K562 (cell line): ENCODE measurements around the gene ZMYND8. TPM values are rescaled to one million over a fixed set of nuclear protein-coding genes. Genes with fewer than 3 reads are reported as not detected.

Experiments
- ATAC-seq: fragments of 200-7000 bp; cut with Tn5 transposase; 3 replicates; pipeline ENCODE4 v1.9.1; 2020; ENCODE audit warnings: moderate library complexity
- BruUV-seq: library from RNA; stranded (reverse); fragments of 400-500 nt; replicated peaks from 2 replicates; lab custom pipeline; 2021; lab: Mats Ljungman, UMichigan
- CTCF ChIA-PET: fragments of 300-600 bp; formaldehyde crosslinking; extraction: SDS; loops from one replicate; lab custom pipeline; 2021; ENCODE audit warnings: low intra/inter-chr PET ratio; lab: Yijun Ruan, JAX
- POLR2A ChIA-PET: fragments of 300-600, 350-650 bp; sonication (Branson Sonifier 250); formaldehyde crosslinking; extraction: SDS; loops from one replicate; lab custom pipeline; 2021; ENCODE audit warnings: antibody characterized with exemption, inconsistent platforms; lab: Yijun Ruan, JAX
- DNase-seq, 4 experiments: peaks; one replicate each; pipeline versions ENCODE4 v3.0.0 to v3.0.0-alpha.2; 2011 to 2018; ENCODE audit warnings: low spot score in 3 of 4, mixed read lengths in 3 of 4; ENCODE audit errors: extremely low read depth in 1 of 4
- FAIRE-seq: peaks from 2 replicates; lab custom pipeline; 2011; peaks lifted over from hg19 to GRCh38; lab: Jason Lieb, UNC
- H2AFZ ChIP-seq: 2 replicates; pipeline ENCODE4 v1.6.0; 2011; ENCODE audit warnings: low read depth, low read length, control low read depth, inconsistent platforms
- H3K27ac ChIP-seq: fragments of 200-600 bp; 3 replicates; pipeline ENCODE4 v1.8.0; 2011; ENCODE audit warnings: low read depth, mild to moderate bottlenecking, control low read depth, inconsistent platforms, low read length, moderate library complexity, mixed read lengths; ENCODE audit errors: extremely low read depth
- H3K27me3 ChIP-seq, 2 experiments: fragments of 300-600 bp in 1 of 2; 2 replicates in 1 of 2; 3 replicates in 1 of 2; pipeline versions ENCODE4 v1.6.0 to v1.8.0; 2011; ENCODE audit warnings: inconsistent platforms in 2 of 2, low read length in 2 of 2, mild to moderate bottlenecking in 1 of 2, mixed read lengths in 1 of 2, moderate library complexity in 1 of 2; ENCODE audit not compliant: control insufficient read depth in 2 of 2, insufficient read depth in 2 of 2
- H3K36me3 ChIP-seq: fragments of 300-600 bp; 3 replicates; pipeline ENCODE4 v1.8.0; 2011; ENCODE audit warnings: mild to moderate bottlenecking, low read length, inconsistent platforms; ENCODE audit not compliant: control insufficient read depth, insufficient read depth
- H3K4me1 ChIP-seq, 2 experiments: fragments of 200-600 bp in 1 of 2; replicated peaks in 1 of 2; 2 replicates in 1 of 2; 3 replicates in 1 of 2; pipeline versions ENCODE4 v1.5.1 to v1.8.0; 2011; ENCODE audit warnings: inconsistent platforms in 2 of 2, low read length in 2 of 2, mild to moderate bottlenecking in 1 of 2, mixed read lengths in 1 of 2, moderate library complexity in 1 of 2; ENCODE audit not compliant: control insufficient read depth in 2 of 2, insufficient read depth in 2 of 2
- H3K4me2 ChIP-seq: 2 replicates; pipeline ENCODE4 v1.6.1; 2011; ENCODE audit warnings: low read length, control low read depth, inconsistent platforms, mixed read lengths; ENCODE audit not compliant: insufficient read depth
- H3K4me3 ChIP-seq: fragments of 200-600 bp; sonication (generic), shearing (Covaris generic); 2 replicates; pipeline ENCODE4 v1.5.1; 2016; ENCODE audit warnings: control low read depth, inconsistent platforms
- H3K79me2 ChIP-seq: fragments of 200-600 bp; 3 replicates; pipeline ENCODE4 v1.8.0; 2011; ENCODE audit warnings: low read length, inconsistent platforms; ENCODE audit not compliant: control insufficient read depth, insufficient read depth
- H3K9ac ChIP-seq, 2 experiments: 2 replicates each; pipeline versions ENCODE4 v1.6.0 to v1.6.1; 2011; ENCODE audit warnings: low read depth in 2 of 2, low read length in 2 of 2, control low read depth in 1 of 2, inconsistent platforms in 1 of 2, mild to moderate bottlenecking in 1 of 2, mixed read lengths in 1 of 2; ENCODE audit not compliant: insufficient read depth in 1 of 2
- H3K9me1 ChIP-seq: one replicate; pipeline ENCODE4 v1.6.0; 2011; ENCODE audit warnings: inconsistent platforms, mild to moderate bottlenecking, low read length, moderate library complexity; ENCODE audit not compliant: control insufficient read depth, insufficient read depth
- H3K9me3 ChIP-seq: replicated peaks from 2 replicates; pipeline ENCODE4 v1.5.1; 2011; ENCODE audit warnings: low read depth, low read length, inconsistent platforms; ENCODE audit not compliant: control insufficient read depth, insufficient read depth
- H4K20me1 ChIP-seq: replicated peaks from 2 replicates; pipeline ENCODE4 v1.6.1; 2011; ENCODE audit warnings: low read length, inconsistent platforms, mixed read lengths; ENCODE audit not compliant: control insufficient read depth, insufficient read depth
- NR2F6 ChIP-seq: fragments of 450-650 bp; formaldehyde crosslinking; IDR thresholded peaks from 2 replicates; pipeline ENCODE4 v1.4.0; 2020; ENCODE audit warnings: mild to moderate bottlenecking
- POLR2A ChIP-seq: fragments of 450-650 bp; conservative IDR thresholded peaks from 2 replicates; pipeline ENCODE4 v1.6.1; 2016
- SUPT5H ChIP-seq: fragments of 450-650 bp; IDR thresholded peaks from 2 replicates; pipeline ENCODE4 v1.6.1; 2016
- ZNF263 ChIP-seq: sonication (generic); formaldehyde crosslinking; IDR thresholded peaks from 2 replicates; pipeline ENCODE4 v1.8.0; 2022; ENCODE audit warnings: mild to moderate bottlenecking, missing genetic modification reagents, borderline replicate concordance
- ZNF639 ChIP-seq, 2 experiments: fragments of 200-800 bp in 1 of 2; sonication (Bioruptor generic) in 1 of 2; sonication (generic) in 1 of 2; formaldehyde crosslinking in 1 of 2; IDR thresholded peaks in 1 of 2; conservative IDR thresholded peaks in 1 of 2; 2 replicates each; pipeline versions ENCODE4 v1.5.0 to v1.6.1; 2016 to 2020; ENCODE audit warnings: missing compliant biosample characterization in 1 of 2, missing genetic modification characterization in 1 of 2, missing genetic modification reagents in 1 of 2
- WGBS: fragments of 100-300 bp; shearing (Covaris generic); methylation state at CpG from one replicate; pipeline ENCODE4 v1.1.6; 2016; ENCODE audit warnings: low coverage, mixed read lengths; ENCODE audit not compliant: insufficient coverage; ENCODE audit errors: missing lambda C conversion rate; 5-methylcytosine and 5-hydroxymethylcytosine counted together
- in situ Hi-C: fragments of 300-500 bp; cut with MboI; formaldehyde crosslinking; loops from 4 replicates; pipeline ENCODE4 v1.15.0; 2018; ENCODE audit warnings: inconsistent platforms, mixed read lengths
- intact Hi-C: fragments of 100-400 bp; cut with micrococcal nuclease; formaldehyde crosslinking; loops from 2 replicates; pipeline ENCODE4 v1.14.2; 2022
- polyA plus RNA-seq, 8 experiments: library from polyadenylated mRNA; depleted of rRNA in 4 of 8; stranded (reverse) in 5 of 8; unstranded in 3 of 8; fragments of >200 nt; fragmentation: Nextera tagmentation in 2 of 8; fragmentation: Illumina TruSeq in 1 of 8; extraction: Ambion mirVana in 2 of 8; extraction: Trizol in 1 of 8; gene quantifications; 2 replicates each; pipeline versions ENCODE4 v1.2.1 to v1.2.3, GENCODE V29; 2011 to 2014; ENCODE audit warnings: inconsistent platforms in 1 of 8, missing spikeins in 1 of 8
- total RNA-seq, 7 experiments: library from RNA; depleted of rRNA in 6 of 7; stranded (reverse); fragments of >200 nt in 6 of 7; fragmentation: Illumina TruSeq in 2 of 7; extraction: Trizol in 2 of 7; gene quantifications; 2 replicates each; pipeline versions ENCODE4 v1.2.1 to v1.2.3, GENCODE V29; 2011 to 2021; ENCODE audit warnings: low replicate concordance in 1 of 7
- TF ChIP-seq, protein P1 (sequence below): sonication (generic); formaldehyde crosslinking; IDR thresholded peaks from 2 replicates; pipeline ENCODE4 v1.8.0; 2022; ENCODE audit warnings: mild to moderate bottlenecking, missing genetic modification reagents
- TF ChIP-seq, protein P2 (sequence below): fragments of 450-650 bp; IDR thresholded peaks from 2 replicates; pipeline ENCODE4 v1.6.1; 2017; ENCODE audit warnings: antibody characterized with exemption, mild to moderate bottlenecking

Gene ZMYND8
- total and polyA plus RNA-seq, 9 of the 15 experiments (the other 6 are each of a cell fraction or from before 2014, with no cell fraction given) = 31.8 to 148 (median 71.9) TPM

GRCh38 chr20:47287609-47288144 is 68.8 kb downstream of the ZMYND8 start:
- Histone ChIP-seq H3K79me2 (peaks cover 85% of the 10 kb centered on the region), H3K9ac (no peak overlapping the region), H3K27me3 (no peaks in the 10 kb centered on the region), H2AFZ (no peak overlapping the region), H3K36me3 (peaks cover 98% of the 10 kb centered on the region), H3K4me1 (no peaks in the 10 kb centered on the region), H3K4me3 (no peak overlapping the region), H3K4me2 (no peak overlapping the region), H3K9me3 (no peaks in the 10 kb centered on the region), H3K9me1 (no peaks in the 10 kb centered on the region), H4K20me1 (peaks cover 9% of the 10 kb centered on the region), H3K27ac (no peak overlapping the region)
- ChIA-PET CTCF (no interaction called here), POLR2A (interaction anchor here (0.8 kb wide), 1 partner anchor 42 kb away, joined by 3 read pairs; no protein-coding TSS in a partner anchor)
- FAIRE-seq (no peak), DNase-seq (no peak), ATAC-seq (no peak)
- WGBS = 83% methylated on average over 6 of the region's 6 CpGs
- in situ Hi-C loops = loop anchor here (10.0 kb wide), 1 partner anchor 317 kb away; no protein-coding TSS in a partner anchor
- intact Hi-C loops = no loop called here
- no TSS peak for BruUV-seq
- TF ChIP-seq NR2F6 (CRISPR knock-in tag) (no peak), SUPT5H (peak; percentile 25; the same call in 1 of the 2 replicates), ZNF263 (CRISPR knock-in tag) (no peak), POLR2A (peak; percentile 43; the same call in 1 of the 2 replicates), ZNF639 (CRISPR knock-in tag; conservative IDR thresholded peaks at IDR 0.05 in 1 of 2, IDR thresholded peaks at IDR 0.05 in 1 of 2) (no peak)
- TF ChIP-seq, protein P1, sequence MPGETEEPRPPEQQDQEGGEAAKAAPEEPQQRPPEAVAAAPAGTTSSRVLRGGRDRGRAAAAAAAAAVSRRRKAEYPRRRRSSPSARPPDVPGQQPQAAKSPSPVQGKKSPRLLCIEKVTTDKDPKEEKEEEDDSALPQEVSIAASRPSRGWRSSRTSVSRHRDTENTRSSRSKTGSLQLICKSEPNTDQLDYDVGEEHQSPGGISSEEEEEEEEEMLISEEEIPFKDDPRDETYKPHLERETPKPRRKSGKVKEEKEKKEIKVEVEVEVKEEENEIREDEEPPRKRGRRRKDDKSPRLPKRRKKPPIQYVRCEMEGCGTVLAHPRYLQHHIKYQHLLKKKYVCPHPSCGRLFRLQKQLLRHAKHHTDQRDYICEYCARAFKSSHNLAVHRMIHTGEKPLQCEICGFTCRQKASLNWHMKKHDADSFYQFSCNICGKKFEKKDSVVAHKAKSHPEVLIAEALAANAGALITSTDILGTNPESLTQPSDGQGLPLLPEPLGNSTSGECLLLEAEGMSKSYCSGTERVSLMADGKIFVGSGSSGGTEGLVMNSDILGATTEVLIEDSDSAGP (CRISPR knock-in tag) = no peak
- TF ChIP-seq, protein P2, sequence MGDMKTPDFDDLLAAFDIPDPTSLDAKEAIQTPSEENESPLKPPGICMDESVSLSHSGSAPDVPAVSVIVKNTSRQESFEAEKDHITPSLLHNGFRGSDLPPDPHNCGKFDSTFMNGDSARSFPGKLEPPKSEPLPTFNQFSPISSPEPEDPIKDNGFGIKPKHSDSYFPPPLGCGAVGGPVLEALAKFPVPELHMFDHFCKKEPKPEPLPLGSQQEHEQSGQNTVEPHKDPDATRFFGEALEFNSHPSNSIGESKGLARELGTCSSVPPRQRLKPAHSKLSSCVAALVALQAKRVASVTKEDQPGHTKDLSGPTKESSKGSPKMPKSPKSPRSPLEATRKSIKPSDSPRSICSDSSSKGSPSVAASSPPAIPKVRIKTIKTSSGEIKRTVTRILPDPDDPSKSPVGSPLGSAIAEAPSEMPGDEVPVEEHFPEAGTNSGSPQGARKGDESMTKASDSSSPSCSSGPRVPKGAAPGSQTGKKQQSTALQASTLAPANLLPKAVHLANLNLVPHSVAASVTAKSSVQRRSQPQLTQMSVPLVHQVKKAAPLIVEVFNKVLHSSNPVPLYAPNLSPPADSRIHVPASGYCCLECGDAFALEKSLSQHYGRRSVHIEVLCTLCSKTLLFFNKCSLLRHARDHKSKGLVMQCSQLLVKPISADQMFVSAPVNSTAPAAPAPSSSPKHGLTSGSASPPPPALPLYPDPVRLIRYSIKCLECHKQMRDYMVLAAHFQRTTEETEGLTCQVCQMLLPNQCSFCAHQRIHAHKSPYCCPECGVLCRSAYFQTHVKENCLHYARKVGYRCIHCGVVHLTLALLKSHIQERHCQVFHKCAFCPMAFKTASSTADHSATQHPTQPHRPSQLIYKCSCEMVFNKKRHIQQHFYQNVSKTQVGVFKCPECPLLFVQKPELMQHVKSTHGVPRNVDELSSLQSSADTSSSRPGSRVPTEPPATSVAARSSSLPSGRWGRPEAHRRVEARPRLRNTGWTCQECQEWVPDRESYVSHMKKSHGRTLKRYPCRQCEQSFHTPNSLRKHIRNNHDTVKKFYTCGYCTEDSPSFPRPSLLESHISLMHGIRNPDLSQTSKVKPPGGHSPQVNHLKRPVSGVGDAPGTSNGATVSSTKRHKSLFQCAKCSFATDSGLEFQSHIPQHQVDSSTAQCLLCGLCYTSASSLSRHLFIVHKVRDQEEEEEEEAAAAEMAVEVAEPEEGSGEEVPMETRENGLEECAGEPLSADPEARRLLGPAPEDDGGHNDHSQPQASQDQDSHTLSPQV = no peak
